HL-60 (cell line): ENCODE results near the gene FBXO11.

ENCODE experiments used
- DNase-seq, 2 experiments: peaks; one replicate each; pipeline ENCODE4 v3.0.0-alpha.2; 2010 to 2020; ENCODE audit warnings: low read depth in 1 of 2, low spot score in 1 of 2
- H3K27ac ChIP-seq: fragments of 250-450 bp; sonication (Bioruptor Pico); replicated peaks from 2 replicates; pipeline ENCODE4 v1.5.1; 2020; ENCODE audit warnings: mild to moderate bottlenecking, moderate library complexity
- H3K27me3 ChIP-seq: fragments of 250-450 bp; sonication (Bioruptor Pico); 2 replicates; pipeline ENCODE4 v1.5.1; 2021; ENCODE audit warnings: mild to moderate bottlenecking, moderate library complexity; ENCODE audit not compliant: insufficient read depth, poor library complexity, severe bottlenecking
- H3K4me3 ChIP-seq: replicated peaks from 2 replicates; pipeline ENCODE4 v1.5.1; 2011; ENCODE audit warnings: mild to moderate bottlenecking, control low read depth, low read length; ENCODE audit not compliant: insufficient read depth
- GABPA ChIP-seq: IDR thresholded peaks from 2 replicates; pipeline ENCODE4 v1.6.1; 2012; ENCODE audit warnings: low read depth
- POLR2AphosphoS5 ChIP-seq: IDR thresholded peaks from 2 replicates; pipeline ENCODE4 v1.6.1; 2012; ENCODE audit warnings: low read depth
- SPI1 ChIP-seq: IDR thresholded peaks from 2 replicates; pipeline ENCODE4 v1.6.1; 2012; ENCODE audit warnings: low read depth, mild to moderate bottlenecking, borderline replicate concordance
- TF ChIP-seq, protein P1 (sequence below): IDR thresholded peaks from one replicate; pipeline ENCODE4 v1.5.1; 2011; ENCODE audit warnings: low read length, control low read depth, inconsistent platforms; ENCODE audit not compliant: insufficient read depth
- TF ChIP-seq, protein P2 (sequence below): IDR thresholded peaks from 2 replicates; pipeline ENCODE4 v1.6.1; 2012; ENCODE audit warnings: low read depth; ENCODE audit not compliant: insufficient replicate concordance

The FBXO11 gene

DNA sequence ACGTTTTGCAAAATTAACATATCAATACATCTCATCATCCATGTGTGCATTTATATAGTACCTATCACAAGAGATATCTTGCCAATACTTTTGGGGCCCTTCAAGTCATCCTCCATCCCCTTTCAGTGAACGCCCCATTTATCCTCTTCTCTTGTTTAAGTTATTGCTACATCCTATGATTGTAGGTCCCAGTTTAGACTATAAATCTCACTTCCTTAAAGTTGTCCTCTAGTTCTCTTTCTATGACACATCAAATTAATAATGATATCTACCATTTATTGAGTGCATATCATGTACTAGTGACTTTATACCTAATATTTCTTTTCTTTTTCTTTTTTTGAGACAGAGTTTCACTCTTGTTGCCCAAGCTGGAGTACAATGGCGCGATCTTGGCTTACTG lies 28.8 kb upstream of the FBXO11 start:
- Histone ChIP-seq H3K27me3 (no peaks in the 10 kb centered on the region), H3K4me3 (no peak overlapping the region), H3K27ac (no peak overlapping the region)
- TF ChIP-seq SPI1 = no peak; the same call in 1 of the 2 replicates
- TF ChIP-seq POLR2AphosphoS5 = no peak
- TF ChIP-seq, protein P1, sequence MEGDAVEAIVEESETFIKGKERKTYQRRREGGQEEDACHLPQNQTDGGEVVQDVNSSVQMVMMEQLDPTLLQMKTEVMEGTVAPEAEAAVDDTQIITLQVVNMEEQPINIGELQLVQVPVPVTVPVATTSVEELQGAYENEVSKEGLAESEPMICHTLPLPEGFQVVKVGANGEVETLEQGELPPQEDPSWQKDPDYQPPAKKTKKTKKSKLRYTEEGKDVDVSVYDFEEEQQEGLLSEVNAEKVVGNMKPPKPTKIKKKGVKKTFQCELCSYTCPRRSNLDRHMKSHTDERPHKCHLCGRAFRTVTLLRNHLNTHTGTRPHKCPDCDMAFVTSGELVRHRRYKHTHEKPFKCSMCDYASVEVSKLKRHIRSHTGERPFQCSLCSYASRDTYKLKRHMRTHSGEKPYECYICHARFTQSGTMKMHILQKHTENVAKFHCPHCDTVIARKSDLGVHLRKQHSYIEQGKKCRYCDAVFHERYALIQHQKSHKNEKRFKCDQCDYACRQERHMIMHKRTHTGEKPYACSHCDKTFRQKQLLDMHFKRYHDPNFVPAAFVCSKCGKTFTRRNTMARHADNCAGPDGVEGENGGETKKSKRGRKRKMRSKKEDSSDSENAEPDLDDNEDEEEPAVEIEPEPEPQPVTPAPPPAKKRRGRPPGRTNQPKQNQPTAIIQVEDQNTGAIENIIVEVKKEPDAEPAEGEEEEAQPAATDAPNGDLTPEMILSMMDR = no peak
- TF ChIP-seq, protein P2, sequence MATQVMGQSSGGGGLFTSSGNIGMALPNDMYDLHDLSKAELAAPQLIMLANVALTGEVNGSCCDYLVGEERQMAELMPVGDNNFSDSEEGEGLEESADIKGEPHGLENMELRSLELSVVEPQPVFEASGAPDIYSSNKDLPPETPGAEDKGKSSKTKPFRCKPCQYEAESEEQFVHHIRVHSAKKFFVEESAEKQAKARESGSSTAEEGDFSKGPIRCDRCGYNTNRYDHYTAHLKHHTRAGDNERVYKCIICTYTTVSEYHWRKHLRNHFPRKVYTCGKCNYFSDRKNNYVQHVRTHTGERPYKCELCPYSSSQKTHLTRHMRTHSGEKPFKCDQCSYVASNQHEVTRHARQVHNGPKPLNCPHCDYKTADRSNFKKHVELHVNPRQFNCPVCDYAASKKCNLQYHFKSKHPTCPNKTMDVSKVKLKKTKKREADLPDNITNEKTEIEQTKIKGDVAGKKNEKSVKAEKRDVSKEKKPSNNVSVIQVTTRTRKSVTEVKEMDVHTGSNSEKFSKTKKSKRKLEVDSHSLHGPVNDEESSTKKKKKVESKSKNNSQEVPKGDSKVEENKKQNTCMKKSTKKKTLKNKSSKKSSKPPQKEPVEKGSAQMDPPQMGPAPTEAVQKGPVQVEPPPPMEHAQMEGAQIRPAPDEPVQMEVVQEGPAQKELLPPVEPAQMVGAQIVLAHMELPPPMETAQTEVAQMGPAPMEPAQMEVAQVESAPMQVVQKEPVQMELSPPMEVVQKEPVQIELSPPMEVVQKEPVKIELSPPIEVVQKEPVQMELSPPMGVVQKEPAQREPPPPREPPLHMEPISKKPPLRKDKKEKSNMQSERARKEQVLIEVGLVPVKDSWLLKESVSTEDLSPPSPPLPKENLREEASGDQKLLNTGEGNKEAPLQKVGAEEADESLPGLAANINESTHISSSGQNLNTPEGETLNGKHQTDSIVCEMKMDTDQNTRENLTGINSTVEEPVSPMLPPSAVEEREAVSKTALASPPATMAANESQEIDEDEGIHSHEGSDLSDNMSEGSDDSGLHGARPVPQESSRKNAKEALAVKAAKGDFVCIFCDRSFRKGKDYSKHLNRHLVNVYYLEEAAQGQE = no peak
- TF ChIP-seq GABPA = no peak
- no peak for DNase-seq

DNA sequence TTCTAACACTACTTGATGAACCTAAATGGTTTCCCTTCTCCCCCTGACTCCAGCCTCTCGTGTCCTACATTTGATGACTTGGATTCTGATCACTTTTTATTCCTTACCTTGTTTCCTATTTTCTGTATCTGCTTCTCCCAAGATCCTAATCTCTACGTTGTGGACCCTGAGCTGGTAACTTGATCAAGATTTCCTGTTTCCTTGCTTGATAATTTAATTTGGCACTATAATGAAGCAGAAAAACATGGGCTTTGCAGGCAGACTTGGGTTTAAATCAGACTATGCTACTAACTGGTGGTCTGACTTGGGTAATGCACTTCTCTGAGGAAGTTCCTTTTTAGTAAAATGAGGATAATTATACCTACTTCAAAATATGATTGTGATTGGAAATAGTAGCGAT lies 11.7 kb upstream of the FBXO11 start:
- TF ChIP-seq, protein P1 = no peak
- no peak for TF ChIP-seq POLR2AphosphoS5
- TF ChIP-seq GABPA = no peak
- TF ChIP-seq, protein P2 = no peak
- no peak for TF ChIP-seq SPI1
- DNase-seq = no peak

DNA sequence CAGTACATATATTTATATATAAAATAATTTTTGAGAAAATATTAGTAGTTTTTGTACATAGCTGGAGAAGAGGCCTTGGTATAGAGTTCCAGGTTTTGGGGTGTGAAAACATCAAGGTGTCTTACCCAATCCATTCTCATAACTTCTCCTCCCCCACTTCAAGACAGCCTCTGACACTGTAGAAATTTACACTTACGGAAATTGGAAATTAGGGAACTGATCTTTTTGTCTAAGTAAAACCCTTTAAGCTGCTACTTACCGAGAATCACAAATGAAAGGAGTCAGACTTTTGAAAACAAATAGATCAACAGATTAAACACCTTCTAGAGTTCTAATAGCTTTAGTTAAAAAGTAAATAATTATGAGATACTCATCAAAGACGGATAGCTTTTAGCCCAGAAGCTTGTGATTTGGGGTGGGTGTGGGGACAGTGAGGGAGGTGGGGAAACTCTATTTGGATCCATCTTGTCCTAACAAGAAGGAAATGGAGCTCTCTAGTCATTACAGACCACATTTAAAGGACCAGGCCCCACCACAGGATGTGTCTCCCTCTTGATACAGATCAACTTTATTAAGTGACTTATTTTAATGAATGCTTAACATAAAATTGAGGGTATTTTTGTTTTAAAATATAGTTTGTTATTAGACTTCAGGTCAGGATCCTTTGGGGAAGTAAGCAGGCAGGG lies 11.1 kb upstream of the FBXO11 start:
- H3K27me3 ChIP-seq = no peaks in the 10 kb centered on the region
- TF ChIP-seq POLR2AphosphoS5 = no peak
- TF ChIP-seq, protein P1 = no peak
- TF ChIP-seq, protein P2 = no peak
- TF ChIP-seq SPI1 = peak; percentile 19; the same call in 1 of the 2 replicates
- TF ChIP-seq GABPA = no peak
- no peak overlapping the region for H3K4me3 ChIP-seq
- no peak overlapping the region for H3K27ac ChIP-seq
- no peak for DNase-seq

More for the DNA sequence above, 11.7 kb upstream of the FBXO11 start:
- Histone ChIP-seq H3K27ac (no peak overlapping the region), H3K27me3 (no peaks in the 10 kb centered on the region), H3K4me3 (no peak overlapping the region)
